ENCODE data around the gene CDC25B. TPM values are rescaled to one million over a fixed set of nuclear protein-coding genes. Genes with fewer than 3 reads are reported as not detected.

The CDC25B gene
- polyA plus RNA-seq, 4 donors = 31.4 to 45.0 (median 36.7) TPM

Other genes with a start within 250 kb of the CDC25B start
- gene GFRA4, start 132.9 kb upstream of the CDC25B start, polyA plus RNA-seq (ENCODE audit: insufficient read length in 4 of 4) = under 1 TPM in 3 of 4 donors, not detected in 1; 0.10 to 0.30 (median 0.27) TPM
- gene ADAM33, start 114.3 kb upstream of the CDC25B start, polyA plus RNA-seq (ENCODE audit: insufficient read length in 4 of 4) = 10 to 100 TPM in 2 of 4 donors, 1 to 10 TPM in 2; 6.1 to 15.0 (median 9.8) TPM
- gene SIGLEC1, start 83.7 kb upstream of the CDC25B start, polyA plus RNA-seq (ENCODE audit: insufficient read length in 4 of 4) = 1 to 10 TPM in 1 of 4 donors, under 1 TPM in 3; 0.58 to 1.2 (median 0.93) TPM
- 10 to 100 TPM; 14.4 to 19.7 (median 16.4) TPM for gene HSPA12B, start 63.6 kb upstream of the CDC25B start, polyA plus RNA-seq (ENCODE audit: insufficient read length in 4 of 4)
- 10 to 100 TPM; 19.4 to 37.2 (median 26.1) TPM for gene ADISSP, start 28.6 kb upstream of the CDC25B start, polyA plus RNA-seq (ENCODE audit: insufficient read length in 4 of 4)
- gene SPEF1, start 14.9 kb upstream of the CDC25B start, polyA plus RNA-seq (ENCODE audit: insufficient read length in 4 of 4) = 1 to 10 TPM; 1.2 to 2.7 (median 2.3) TPM
- gene CENPB, start 9.6 kb upstream of the CDC25B start, polyA plus RNA-seq (ENCODE audit: insufficient read length in 4 of 4) = 10 to 100 TPM; 38.3 to 55.7 (median 43.3) TPM
- 10 to 100 TPM in 3 of 4 donors, 1 to 10 TPM in 1; 8.2 to 13.2 (median 11.7) TPM for gene AP5S1, start 24.2 kb downstream of the CDC25B start, polyA plus RNA-seq (ENCODE audit: insufficient read length in 4 of 4)
- gene MAVS, start 50.5 kb downstream of the CDC25B start, polyA plus RNA-seq (ENCODE audit: insufficient read length in 4 of 4) = 10 to 100 TPM; 22.6 to 34.7 (median 29.1) TPM
- gene PANK2, start 93.1 kb downstream of the CDC25B start, polyA plus RNA-seq (ENCODE audit: insufficient read length in 4 of 4) = 10 to 100 TPM; 34.9 to 40.7 (median 35.9) TPM
- gene RNF24, start 219.2 kb downstream of the CDC25B start, polyA plus RNA-seq (ENCODE audit: insufficient read length in 4 of 4) = 10 to 100 TPM; 17.5 to 23.8 (median 20.6) TPM